Subcutaneous abdominal adipose tissue (tissue), 5 donors: ENCODE data around the gene ADIPOR2.

Source experiments
- H3K27ac ChIP-seq: one replicate; pipeline ENCODE4 v1.7.0; 2013; ENCODE audit warnings: low read depth, mild to moderate bottlenecking, inconsistent platforms, low read length, moderate library complexity
- H3K27me3 ChIP-seq, 5 donors: one replicate each; pipeline ENCODE4 v1.7.0; 2013; ENCODE audit warnings: low read length in 5 of 5, inconsistent platforms in 1 of 5; ENCODE audit not compliant: control insufficient read depth in 5 of 5, insufficient read depth in 4 of 5
- H3K36me3 ChIP-seq, 5 donors: one replicate each; pipeline ENCODE4 v1.7.0; 2013; ENCODE audit warnings: low read length in 5 of 5; ENCODE audit not compliant: control insufficient read depth in 5 of 5, insufficient read depth in 5 of 5
- H3K4me1 ChIP-seq, 5 donors: one replicate each; pipeline ENCODE4 v1.7.0; 2013; ENCODE audit warnings: low read length in 5 of 5, mild to moderate bottlenecking in 3 of 5, moderate library complexity in 1 of 5; ENCODE audit not compliant: control insufficient read depth in 5 of 5, insufficient read depth in 5 of 5
- H3K4me3 ChIP-seq, 5 donors: one replicate each; pipeline ENCODE4 v1.7.0; 2013; ENCODE audit warnings: low read length in 5 of 5, low read depth in 1 of 5
- H3K9ac ChIP-seq, 5 donors: one replicate each; pipeline ENCODE4 v1.7.0; 2013; ENCODE audit warnings: low read length in 5 of 5, mild to moderate bottlenecking in 4 of 5, moderate library complexity in 3 of 5
- H3K9me3 ChIP-seq, 5 donors: one replicate each; pipeline ENCODE4 v1.7.0; 2013; ENCODE audit warnings: low read length in 5 of 5; ENCODE audit not compliant: control insufficient read depth in 5 of 5
- donor health status: healthy.
- donor health status: healthy.
- donor health status: healthy.
- donor health status: healthy.
- donor health status: healthy.

Gene ADIPOR2

GRCh38 chr12:1796515-1797010 lies 105.7 kb downstream of the ADIPOR2 start:
- peak overlapping the region; percentile 69 for H3K27ac ChIP-seq
- peak overlapping the region; percentile 74 to 81 (median 79) for H3K4me3 ChIP-seq
- H3K27me3 ChIP-seq, result no peaks in the 10 kb centered on the region
- no peaks in the 10 kb centered on the region for H3K36me3 ChIP-seq
- peaks cover 6 to 63% (median 48%) of the 10 kb centered on the region in 5 donors for H3K4me1 ChIP-seq
- peak overlapping the region; percentile 73 to 90 (median 89) for H3K9ac ChIP-seq
- no peaks in the 10 kb centered on the region for H3K9me3 ChIP-seq

GRCh38 chr12:1797011-1797901 lies 106.4 kb downstream of the ADIPOR2 start:
- H3K4me3 ChIP-seq, result peak overlapping the region in 4 of 5 donors; percentile 74 to 81 (median 78)
- H3K36me3 ChIP-seq, result no peaks in the 10 kb centered on the region
- H3K9me3 ChIP-seq, result no peaks in the 10 kb centered on the region
- H3K27ac ChIP-seq, result peak overlapping the region; percentile 69
- H3K27me3 ChIP-seq, result no peaks in the 10 kb centered on the region
- peaks cover 6 to 57% (median 45%) of the 10 kb centered on the region in 5 donors for H3K4me1 ChIP-seq
- peak overlapping the region in 4 of 5 donors; percentile 73 to 90 (median 90) for H3K9ac ChIP-seq

GRCh38 chr12:1797991-1798640 lies 107.2 kb downstream of the ADIPOR2 start:
- Histone ChIP-seq H3K27ac (no peak overlapping the region), H3K4me1 (peaks cover 4 to 53% (median 37%) of the 10 kb centered on the region in 5 donors)

GRCh38 chr12:1798641-1799020 lies 107.8 kb downstream of the ADIPOR2 start:
- Histone ChIP-seq H3K9ac (no peak overlapping the region), H3K4me3 (no peak overlapping the region), H3K36me3 (no peaks in the 10 kb centered on the region), H3K27ac (no peak overlapping the region), H3K27me3 (no peaks in the 10 kb centered on the region), H3K9me3 (no peaks in the 10 kb centered on the region), H3K4me1 (peaks cover 4 to 50% (median 33%) of the 10 kb centered on the region in 5 donors)

More at GRCh38 chr12:1797991-1798640, 107.2 kb downstream of the ADIPOR2 start:
- no peaks in the 10 kb centered on the region for H3K36me3 ChIP-seq
- H3K9me3 ChIP-seq, result no peaks in the 10 kb centered on the region
- no peaks in the 10 kb centered on the region for H3K27me3 ChIP-seq
- H3K4me3 ChIP-seq, result no peak overlapping the region
- H3K9ac ChIP-seq, result peak overlapping the region in 1 of 5 donors; percentile 90

GRCh38 chr12:1799051-1799881 lies 108.4 kb downstream of the ADIPOR2 start:
- no peak overlapping the region for H3K9ac ChIP-seq
- no peaks in the 10 kb centered on the region for H3K9me3 ChIP-seq
- H3K4me3 ChIP-seq, result no peak overlapping the region
- no peaks in the 10 kb centered on the region for H3K36me3 ChIP-seq
- no peaks in the 10 kb centered on the region for H3K27me3 ChIP-seq
- H3K27ac ChIP-seq, result no peak overlapping the region
- H3K4me1 ChIP-seq, result peaks cover 4 to 43% (median 33%) of the 10 kb centered on the region in 5 donors

GRCh38 chr12:1799882-1800400 lies 109.1 kb downstream of the ADIPOR2 start:
- Histone ChIP-seq H3K36me3 (no peaks in the 10 kb centered on the region), H3K9ac (no peak overlapping the region), H3K27ac (no peak overlapping the region), H3K9me3 (no peaks in the 10 kb centered on the region), H3K4me3 (no peak overlapping the region), H3K27me3 (no peaks in the 10 kb centered on the region), H3K4me1 (peaks cover 4 to 42% (median 28%) of the 10 kb centered on the region in 5 donors)

- H3K4me1 ChIP-seq, result peaks cover 2 to 40% (median 26%) of the 10 kb centered on the region in 5 donors
- H3K27ac ChIP-seq, result no peak overlapping the region
- H3K9ac ChIP-seq, result no peak overlapping the region
- H3K27me3 ChIP-seq, result no peaks in the 10 kb centered on the region
- no peaks in the 10 kb centered on the region for H3K9me3 ChIP-seq
- no peaks in the 10 kb centered on the region for H3K36me3 ChIP-seq
- H3K4me3 ChIP-seq, result no peak overlapping the region
These were observed 109.8 kb downstream of the ADIPOR2 start for GRCh38 chr12:1800401-1801302.

GRCh38 chr12:1801303-1801975 lies 110.6 kb downstream of the ADIPOR2 start:
- no peaks in the 10 kb centered on the region for H3K9me3 ChIP-seq
- H3K27ac ChIP-seq, result no peak overlapping the region
- H3K4me1 ChIP-seq, result peaks cover 0 to 40% (median 28%) of the 10 kb centered on the region in 5 donors
- H3K4me3 ChIP-seq, result no peak overlapping the region
- no peaks in the 10 kb centered on the region for H3K27me3 ChIP-seq
- no peaks in the 10 kb centered on the region for H3K36me3 ChIP-seq
- H3K9ac ChIP-seq, result no peak overlapping the region
